ENCODE measurements around the gene MAPRE3.
A peak's percentile ranks its signal among the peaks of the same experiment; 100 is the strongest.

MAPRE3 gene

DNA sequence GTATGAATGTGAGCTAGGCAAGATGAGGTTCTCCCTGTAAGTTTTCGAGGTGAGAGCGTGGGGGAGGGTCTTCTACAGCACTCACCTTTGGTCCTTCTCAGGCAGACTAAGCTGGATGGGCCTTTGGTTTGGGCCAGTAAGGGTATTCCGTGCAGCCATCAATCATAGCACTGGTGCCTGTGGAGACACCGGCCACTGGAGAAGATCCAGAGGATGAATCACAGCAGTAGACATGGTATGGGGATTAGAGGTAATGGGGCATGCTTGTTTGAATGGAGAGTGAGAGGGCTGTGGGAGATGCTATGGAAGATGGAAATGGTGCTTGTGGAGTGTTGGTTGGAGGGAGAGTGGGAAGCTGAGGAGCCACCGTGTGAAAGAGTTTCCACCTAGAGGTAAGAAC lies 16.1 kb downstream of the MAPRE3 start:
- no peak for DNase-seq

DNA sequence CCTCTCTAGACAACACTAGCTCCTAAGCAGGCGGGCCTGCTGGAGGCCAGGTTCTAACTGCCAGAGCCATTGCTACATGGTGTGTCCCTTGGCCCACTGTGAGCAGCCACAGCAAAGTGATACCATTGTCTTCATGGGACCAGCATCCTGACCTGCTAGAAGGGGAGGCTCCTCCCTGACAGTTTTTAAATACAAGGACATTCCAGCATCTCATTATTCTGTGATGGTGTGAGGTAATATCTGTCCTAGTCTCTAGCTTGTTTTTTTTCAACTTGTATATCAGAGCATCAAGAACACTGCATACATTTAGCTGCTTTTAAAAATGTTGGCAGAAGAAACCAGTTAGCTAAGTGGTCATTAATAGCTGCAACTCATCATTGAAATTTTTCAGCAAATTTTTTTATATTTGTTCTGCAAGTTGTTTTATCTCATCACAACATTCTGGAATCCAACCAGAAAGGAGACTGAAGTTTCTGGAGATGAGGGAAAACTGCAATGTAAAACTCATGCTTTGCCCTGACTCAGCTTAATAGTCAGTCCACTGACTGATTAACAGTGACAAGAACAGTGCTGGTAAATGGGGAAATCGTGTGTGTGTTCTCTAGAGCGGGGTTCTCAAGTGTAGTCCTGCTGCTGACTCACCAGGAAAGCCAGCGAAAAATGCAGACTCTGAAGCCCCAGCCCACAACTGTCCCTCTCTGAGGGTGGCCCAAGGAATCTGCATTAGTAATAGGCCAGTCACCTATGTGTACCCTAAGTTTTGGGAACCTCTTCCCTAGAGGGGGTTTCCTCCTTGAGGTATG lies 17.8 kb downstream of the MAPRE3 start:
- no peak for DNase-seq

DNA sequence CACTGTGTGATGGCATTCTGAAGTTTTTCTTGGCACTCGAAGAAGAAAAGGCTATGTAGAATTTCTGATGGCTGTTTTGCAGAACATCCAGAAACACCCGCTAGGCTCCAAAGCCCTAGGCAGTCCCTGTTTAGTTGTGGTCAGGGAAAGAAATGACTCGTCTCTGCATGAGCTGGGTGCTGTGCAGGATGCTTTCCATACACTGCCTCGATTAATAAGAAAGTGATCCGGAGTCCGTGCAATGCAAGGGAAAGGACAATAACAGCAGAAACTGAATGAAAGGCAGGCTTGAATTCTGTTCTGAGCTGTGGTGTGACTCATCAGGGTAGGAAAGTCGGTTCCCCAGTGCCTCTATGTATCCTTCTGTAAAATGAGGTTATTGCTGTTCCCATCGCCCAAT lies 18.7 kb downstream of the MAPRE3 start:
- no peak for DNase-seq

DNA sequence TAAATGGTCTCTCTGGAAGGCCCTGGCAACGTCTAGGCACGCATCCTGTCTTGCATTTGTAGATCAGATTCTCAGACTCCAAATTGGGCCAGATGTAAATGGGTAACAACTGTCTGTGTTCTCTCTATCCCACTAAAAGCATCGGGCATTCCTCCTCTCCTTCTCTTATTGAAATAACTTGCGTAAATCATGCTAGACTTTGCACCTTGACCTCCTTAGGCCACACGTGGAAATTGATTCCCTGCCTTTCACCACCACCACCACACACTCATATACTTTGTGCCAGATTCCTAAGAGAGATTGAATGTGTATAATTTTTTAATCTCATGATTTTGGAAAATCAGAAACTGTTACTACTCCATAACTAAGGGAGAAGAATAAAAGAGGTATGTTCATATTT lies 21.3 kb downstream of the MAPRE3 start:
- DNase-seq: no peak

DNA sequence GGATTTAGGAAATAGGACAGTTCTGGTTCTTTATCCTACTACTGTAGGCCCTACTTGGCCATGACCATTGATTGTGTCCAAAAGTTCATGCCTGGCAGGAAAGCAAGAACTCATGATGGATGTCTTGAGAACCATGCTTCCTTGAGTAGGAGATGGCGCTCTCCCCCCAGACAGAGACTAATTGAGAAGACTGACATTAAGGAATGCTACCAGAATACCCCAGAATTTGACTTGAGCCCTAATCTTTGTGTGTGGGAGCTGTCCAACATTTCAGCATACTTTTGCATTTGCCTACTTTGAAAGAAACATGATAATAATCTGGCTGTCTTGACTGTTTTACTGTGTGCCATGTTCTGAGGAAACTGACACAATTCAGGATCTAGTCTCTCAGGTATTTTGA lies 23.3 kb downstream of the MAPRE3 start:
- no peak for DNase-seq

DNA sequence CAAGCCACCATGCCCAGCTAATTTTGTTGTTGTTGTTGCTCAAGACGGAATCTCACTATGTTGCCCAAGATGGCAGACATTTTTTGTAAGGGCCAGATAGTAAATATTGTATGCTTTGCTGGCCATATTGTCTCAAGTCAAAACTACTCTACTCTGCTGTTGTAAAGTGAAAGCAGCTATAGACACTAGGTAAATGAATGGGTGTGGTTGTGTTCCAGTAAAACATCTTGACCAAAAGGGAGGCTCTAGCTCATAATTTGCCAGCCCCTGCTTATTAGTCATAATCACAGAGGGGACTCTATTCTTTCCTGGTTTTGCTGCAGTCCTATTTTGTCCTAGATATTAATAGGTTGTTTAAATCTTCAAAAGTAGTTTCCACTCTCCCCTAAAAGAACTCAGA lies 24.5 kb downstream of the MAPRE3 start:
- no peak for DNase-seq

DNA sequence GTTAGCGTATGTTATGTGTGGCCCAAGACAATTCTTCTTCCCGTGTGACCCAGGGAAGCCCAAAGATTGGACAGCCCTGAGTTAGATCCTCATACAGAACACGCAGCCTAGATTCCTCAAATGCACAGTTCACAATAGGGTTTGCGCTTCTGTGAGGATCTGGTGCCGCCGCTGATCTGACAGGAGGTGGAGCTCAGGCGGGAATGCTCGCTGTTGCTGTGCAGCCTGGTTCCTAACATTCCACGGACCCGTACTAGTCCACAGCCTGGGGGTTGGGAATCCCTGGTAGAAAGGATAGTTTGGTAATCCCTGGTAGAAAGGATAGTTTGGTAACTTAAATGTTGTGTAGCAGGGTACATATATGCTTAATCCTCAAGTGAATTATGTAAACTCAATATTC lies 27.0 kb downstream of the MAPRE3 start:
- no peak for DNase-seq

DNA sequence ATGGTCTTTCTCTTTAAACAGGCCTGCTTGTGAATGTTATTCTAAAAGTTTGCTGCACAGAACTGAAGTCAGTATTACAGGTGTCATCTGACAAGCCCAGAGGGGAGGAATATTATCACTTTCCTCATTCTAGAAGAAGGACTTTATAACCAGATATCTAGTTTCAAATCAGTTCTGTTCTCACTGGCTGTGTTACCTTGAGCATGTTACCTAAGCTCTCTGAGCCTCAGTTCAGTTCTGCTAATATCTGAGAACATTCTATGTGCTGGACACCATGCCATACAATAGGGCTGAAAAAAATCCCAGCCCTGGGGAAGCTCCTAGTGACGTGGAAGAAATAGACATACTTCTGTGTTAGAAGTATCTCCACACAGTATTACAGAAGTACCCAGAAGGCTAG lies 27.9 kb downstream of the MAPRE3 start:
- DNase-seq: no peak

DNA sequence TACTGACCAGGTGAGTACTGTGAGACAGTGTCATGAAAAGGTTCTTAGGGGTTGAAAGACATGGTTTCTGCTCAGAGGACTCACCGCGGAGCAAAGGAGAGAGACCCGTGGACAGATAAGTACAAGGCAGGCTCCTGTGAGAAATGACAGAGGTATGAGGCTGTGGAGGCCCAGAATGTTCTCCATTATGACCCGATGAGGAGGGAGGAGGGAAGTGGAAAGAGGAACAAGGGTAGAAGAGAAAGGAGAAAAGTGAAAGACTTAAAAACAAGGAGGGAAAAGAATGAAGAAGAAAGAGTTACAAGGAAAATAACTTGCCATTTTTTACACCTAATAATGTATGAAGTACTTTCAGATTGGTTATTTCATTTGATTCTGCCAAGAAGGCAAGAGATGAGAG lies 29.8 kb downstream of the MAPRE3 start:
- DNase-seq: no peak

DNA sequence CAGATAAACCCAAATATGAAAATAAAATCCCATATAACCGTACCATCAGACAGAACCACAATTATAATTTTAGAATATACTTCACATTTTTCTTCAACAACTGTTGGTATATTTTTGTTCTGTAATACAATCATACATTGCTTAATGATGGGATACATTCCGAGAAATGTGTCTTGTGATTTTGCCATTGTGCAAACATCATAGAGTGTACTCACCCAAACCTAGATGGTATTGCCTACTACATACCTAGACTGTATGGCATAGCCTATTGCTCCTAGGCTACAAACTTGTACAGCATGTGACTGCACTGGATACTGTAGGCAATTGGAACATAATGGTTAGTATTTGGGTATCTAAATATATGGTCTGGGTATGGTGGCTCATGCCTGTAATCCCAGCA lies 30.6 kb downstream of the MAPRE3 start:
- no peak for DNase-seq

DNA sequence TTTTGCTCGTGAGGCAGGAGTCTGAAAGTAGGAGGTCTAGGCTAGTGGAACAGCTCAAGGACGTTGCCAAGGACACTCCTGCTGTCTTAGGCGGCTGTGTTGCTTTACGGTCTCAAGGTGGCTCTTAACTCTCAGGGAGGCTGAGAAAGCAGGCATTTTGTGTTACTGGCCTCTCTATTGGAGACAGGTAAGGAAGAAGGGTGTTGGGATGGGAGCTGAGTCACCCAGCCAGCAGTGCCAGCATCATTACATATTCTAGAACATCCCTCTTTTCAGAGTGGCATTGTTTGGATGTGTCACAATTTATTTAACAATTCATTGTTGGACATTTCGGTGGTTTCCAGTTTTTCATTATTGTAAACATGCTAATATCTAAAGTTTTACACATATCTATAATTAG lies 31.5 kb downstream of the MAPRE3 start:
- DNase-seq: no peak

DNA sequence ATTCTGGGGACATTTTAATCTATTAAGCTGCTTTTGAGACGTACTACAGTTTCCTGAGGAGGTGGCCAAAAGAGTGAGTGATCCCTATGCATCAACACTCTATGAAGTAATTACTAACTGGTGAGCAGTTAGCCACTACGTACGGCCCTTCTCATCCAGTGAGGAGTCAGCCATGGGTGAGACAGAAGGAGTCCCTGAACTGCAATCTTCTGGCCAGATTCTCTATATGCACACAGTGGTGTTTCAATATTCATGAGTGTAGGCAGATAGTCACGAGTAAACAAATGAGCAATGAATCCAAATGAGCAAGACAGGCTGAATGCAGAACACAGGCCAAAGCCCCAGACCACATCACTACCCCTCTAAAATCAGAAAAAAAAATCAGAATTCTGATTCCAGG lies 32.6 kb downstream of the MAPRE3 start:
- no peak for DNase-seq

DNA sequence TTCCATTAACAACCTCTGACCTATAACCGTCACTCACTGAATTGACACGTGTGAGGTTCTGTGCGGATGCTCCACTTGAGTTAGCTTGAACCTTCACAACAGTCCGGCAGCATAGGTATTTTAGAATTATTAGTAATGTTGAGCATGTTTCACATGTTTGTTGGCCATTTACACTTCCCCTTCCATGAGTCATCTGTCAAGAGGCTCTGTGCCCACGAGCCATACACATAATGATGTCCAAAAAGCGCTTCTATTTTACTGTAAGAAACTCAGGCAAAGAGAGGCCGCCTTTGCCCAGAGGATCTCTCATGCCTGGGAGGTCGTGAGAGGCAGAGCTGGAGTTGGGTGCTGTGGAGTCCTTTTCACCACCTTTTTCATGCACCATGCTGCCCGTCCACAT lies 33.4 kb downstream of the MAPRE3 start:
- DNase-seq: no peak

DNA sequence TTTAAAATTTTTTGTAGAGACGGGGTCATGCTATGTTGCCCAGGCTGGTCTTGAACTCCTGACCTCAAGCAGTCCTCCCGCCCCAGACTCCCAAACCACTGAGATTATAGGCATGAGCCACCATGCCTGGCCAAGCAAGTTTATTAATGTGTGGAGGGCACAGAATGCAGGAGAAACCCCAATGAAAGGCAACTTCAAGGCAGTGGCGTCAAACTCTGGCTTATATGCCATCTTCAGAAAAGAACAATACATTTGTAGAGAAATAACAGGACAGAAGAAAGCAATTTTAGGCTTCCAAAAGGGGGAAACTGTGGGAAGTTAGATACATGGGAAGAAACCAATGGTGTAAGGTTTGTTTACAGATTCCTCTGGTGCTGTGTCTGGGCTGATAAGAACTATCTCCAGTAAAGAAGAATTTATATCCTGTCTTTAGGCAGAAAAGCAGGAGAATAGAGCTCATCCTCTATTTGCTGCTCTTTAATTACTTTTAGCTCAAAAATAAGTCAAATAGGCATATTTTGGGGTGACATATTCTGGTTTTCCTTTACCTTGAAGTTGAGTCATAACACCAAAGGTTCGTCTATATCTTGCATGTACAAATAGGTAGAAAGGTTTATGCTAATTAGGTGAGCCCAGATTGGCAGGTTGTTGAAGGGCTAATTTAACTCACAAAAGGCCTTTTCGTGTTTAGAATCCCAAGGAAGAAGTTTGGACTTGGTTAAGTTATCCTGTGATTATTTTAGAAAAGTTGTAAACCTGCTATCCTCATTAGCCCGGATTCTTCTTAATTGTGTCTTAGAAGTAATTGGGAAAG lies 36.4 kb downstream of the MAPRE3 start:
- no peak for DNase-seq

DNA sequence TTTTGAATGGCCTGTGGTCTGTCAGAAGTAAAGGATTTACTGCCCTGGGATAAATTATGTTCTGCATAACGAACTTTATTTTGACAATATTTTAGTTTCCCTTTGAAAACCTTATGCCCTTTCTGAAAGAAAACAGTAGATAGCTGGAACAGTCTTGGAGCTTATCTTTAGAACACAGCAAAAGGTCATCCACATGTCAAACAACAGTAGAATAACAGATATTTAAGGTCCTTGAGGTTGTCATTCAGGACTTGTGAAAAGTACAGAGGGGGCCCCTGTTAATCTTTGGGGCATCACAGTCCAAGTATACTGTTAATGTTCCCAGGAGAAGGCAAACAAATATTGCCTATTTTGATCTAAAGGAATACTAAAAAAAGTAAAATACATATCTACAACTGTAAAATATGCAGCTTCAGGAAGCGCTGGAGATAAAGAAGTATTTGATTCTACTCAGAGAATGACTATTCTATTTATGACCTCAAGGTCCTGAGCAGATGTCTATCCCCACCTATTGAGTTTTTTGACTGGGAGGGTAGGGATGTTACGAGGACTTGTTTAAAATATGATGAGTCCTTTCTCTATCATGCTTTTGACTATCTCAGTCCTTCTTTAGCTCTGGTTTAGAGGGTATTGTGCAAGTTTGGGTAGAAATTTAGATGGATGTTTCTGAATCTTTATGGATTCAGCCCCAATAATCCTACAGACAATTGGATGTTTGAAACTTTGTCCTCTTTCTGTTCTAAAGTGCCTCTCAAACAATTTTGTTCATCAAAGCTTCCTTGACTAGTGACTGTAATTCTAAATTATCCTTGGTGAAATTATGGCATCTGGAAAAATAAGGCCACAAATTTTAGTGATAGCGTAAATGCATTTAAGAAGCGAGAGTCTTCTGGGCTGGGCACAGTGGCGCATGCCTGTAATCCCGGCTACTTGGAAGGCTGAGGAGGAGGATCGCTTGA lies 37.3 kb downstream of the MAPRE3 start:
- DNase-seq: no peak

DNA sequence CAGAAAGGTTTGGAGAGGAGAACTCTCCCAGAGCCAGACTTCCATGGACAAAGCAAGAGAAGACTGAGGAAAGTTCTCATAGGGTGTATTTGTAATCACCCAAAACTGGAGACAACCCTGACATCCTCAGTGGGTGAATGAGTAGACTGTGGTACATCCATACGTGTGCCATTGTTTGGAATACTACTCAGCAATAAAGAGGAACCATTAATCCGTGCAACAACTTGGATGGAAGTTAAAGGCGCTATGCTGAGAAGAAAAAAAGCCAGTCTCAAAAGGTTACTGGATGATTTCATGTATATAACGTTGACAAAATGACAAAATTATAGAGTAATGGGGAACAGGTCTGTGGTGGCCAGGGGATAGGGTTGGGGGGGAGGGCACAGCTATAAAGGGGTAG lies 38.2 kb downstream of the MAPRE3 start:
- no peak for DNase-seq

DNA sequence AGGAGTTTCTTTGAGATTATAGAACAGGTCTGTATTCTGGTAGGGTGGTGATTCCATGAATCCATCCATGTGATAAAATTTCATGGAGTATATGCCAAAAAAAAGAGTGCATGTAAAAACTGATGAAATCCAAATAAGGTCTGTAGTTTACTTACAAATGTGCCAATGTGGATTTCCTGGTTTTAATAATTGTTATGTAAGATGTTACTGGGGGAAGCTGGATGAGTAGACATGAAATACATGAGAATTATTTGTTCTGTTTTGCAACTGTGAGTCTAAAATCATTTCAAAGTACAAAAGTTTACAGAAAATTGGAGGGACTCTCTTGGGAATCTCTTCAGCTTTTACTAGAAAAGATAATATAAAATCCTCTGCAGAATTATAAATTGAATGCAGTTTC lies 38.6 kb downstream of the MAPRE3 start:
- DNase-seq: no peak

DNA sequence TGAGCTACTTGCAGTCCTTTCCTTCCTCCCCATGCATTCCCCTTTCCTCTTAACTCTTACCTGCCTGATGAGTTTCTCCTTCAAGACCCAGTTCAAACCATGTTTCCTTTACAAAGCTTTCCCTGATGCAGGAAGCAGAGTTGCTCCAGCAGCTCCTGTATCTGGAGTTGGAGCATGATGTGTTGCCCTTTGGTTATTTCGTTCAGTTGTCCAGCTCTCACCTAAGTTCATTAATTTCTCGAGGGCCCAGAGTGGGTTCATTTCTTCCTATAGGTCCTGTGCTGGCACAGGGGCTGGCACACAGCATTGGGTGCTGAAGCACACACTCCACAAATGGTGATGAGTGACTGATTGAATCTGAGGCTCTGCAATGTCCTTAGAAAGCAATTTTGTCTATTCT lies 39.3 kb downstream of the MAPRE3 start:
- DNase-seq: no peak

DNA sequence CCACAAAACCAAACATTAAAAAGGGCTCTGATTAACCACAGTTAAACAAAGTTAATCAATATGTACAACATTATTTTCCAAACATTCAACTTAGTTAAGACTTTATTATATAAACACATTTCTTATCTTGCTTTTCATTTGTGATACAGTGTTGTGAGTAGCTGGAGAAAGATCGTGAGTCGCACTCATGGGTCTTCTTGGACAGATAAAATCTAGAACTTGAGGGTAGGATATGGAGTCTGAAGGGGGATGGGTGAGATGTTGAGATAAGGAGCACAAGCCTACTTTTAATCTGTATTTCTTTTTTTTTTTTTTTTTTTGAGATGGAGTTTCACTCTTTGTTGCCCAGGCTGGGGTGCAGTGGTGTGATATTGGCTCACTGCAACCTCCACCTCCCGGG lies 39.7 kb downstream of the MAPRE3 start:
- no peak for DNase-seq

DNA sequence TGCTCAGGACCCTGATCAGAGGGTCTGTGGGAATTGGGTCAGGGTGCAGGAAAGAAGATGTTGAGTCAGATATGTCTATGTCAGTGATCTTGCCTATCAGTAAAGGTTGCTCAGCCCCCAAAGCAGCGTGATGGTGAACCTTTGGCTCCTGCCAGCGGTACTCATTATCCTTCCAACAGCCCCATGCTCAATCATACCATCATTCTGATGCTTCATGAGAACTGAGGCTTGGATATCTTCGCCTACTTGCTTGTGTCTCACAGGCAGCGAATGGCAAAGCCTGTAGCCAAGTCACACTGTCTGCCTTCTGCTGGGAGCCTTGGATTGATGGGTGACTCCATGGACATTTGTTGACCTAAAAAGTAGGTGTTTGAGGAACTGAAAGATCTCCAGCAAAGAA lies 43.3 kb downstream of the MAPRE3 start:
- DNase-seq: no peak

DNA sequence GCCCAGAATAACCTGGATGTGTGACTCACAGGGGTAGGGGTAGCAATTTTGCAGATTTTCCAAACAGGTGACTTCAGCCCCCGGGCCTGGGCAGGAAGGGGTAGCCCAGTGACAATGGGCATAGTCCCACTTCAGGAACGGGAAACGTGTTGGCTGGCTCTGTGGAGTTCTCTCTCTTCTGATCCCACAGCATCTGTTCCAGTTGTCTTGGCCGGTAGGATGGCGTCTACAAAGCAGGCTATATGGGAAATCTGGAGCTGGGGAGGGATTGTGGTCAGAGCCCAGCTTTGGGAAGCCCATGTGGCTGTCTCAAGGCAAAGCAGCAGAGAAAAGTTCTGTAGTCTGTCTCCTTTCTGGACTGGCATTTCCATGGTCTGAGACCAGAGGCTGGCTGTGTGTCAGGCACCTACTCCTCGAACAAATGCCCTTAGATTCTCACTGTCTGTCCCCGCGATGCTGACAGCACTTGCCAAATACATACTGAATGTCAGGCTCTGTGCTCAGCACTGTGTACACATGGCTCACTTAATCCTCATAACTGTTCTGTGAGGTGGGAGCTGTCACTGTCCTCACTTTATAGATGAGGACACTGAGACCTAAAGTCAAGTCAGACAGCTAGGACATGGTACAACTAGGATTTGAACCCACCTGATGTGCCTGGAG lies 44.5 kb downstream of the MAPRE3 start:
- no peak for DNase-seq

DNA sequence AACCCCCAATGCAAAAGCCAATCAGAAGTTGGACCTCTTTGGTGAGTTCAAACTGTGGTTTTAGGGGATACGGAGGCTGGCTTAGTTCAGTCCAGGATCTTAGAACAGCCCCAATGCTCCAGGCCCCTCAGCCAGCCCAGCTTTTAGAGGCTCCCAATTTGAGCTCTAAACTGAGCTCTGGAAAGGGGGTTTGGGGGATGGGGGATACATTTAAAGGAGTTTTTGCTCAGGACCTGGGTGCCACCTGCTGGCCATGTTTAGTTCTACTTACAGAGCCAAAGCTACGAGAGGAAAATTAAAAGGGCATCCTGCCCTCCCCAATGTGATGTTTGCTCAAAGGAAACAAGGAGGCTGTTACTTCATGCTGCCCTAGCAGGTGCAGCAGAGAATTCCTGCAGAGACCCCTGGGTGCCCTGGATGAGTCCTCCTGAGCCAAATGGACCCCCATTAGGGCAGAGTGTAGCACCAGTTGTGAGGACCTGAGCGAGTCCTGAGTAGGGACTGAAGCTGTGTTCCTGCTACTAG lies 46.4 kb downstream of the MAPRE3 start:
- DNase-seq: peak; percentile 64

DNA sequence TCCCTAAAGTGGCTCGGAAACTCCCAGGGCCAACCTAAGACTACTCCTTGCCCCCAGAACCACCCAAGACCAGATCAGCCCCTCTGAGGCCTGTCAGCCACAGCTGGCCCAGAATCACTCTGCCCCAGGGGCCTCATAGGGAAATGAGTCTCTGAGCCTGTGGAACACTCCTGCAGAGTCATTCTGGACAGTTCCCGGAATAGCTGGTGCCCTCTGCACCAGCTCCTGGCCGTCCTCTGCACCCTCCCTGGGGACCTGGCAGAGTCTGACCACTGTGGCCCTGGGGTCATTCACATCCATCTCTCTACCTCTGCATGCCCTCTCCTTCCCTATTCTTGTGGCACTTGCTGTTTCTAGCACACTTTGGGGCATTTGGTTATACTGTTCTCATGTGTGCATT lies 47.7 kb downstream of the MAPRE3 start:
- no peak for DNase-seq

Data from 8988T (cell line).